Left kidney (tissue), 8 donors: ENCODE results near the gene CMTR2. TPM values are rescaled to one million over a fixed set of nuclear protein-coding genes. Genes with fewer than 3 reads are reported as not detected.
A peak's percentile ranks its signal among the peaks of the same experiment; 100 is the strongest.
"Not testable (repeated sequence)": the region's sequence is repeated elsewhere in the genome, so short reads cannot be mapped to it uniquely, and the experiment has no call there.

Source experiments
- DNase-seq: peaks from one replicate; pipeline ENCODE4 v3.0.0-alpha.2; 2013
- long read RNA-seq, 8 donors: transcript quantifications; one replicate each; lab custom pipeline, GENCODE V29; 2026
- polyA plus RNA-seq: library from polyadenylated mRNA; unstranded; fragments of 120-200 nt; gene quantifications from one replicate; pipeline ENCODE4 v1.2.1, GENCODE V29; 2013; ENCODE audit not compliant: insufficient read length

Gene CMTR2, protein sequence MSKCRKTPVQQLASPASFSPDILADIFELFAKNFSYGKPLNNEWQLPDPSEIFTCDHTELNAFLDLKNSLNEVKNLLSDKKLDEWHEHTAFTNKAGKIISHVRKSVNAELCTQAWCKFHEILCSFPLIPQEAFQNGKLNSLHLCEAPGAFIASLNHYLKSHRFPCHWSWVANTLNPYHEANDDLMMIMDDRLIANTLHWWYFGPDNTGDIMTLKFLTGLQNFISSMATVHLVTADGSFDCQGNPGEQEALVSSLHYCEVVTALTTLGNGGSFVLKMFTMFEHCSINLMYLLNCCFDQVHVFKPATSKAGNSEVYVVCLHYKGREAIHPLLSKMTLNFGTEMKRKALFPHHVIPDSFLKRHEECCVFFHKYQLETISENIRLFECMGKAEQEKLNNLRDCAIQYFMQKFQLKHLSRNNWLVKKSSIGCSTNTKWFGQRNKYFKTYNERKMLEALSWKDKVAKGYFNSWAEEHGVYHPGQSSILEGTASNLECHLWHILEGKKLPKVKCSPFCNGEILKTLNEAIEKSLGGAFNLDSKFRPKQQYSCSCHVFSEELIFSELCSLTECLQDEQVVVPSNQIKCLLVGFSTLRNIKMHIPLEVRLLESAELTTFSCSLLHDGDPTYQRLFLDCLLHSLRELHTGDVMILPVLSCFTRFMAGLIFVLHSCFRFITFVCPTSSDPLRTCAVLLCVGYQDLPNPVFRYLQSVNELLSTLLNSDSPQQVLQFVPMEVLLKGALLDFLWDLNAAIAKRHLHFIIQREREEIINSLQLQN
- 74.4 TPM for polyA plus RNA-seq
- long read RNA-seq, donor 1, full-length matches to known transcripts, result 12 of 12 reads
- long read RNA-seq, donor 1, partial matches to known transcripts, result 0 of 12 reads
- long read RNA-seq, donor 1, other reads (novel, unspliced or antisense), result 0 of 12 reads
- long read RNA-seq, donor 2, full-length matches to known transcripts, result 6 of 6 reads
- long read RNA-seq, donor 2, partial matches to known transcripts, result 0 of 6 reads
- long read RNA-seq, donor 2, other reads (novel, unspliced or antisense), result 0 of 6 reads
- long read RNA-seq, donor 3, full-length matches to known transcripts, result 12 of 12 reads
- long read RNA-seq, donor 3, partial matches to known transcripts, result 0 of 12 reads
- long read RNA-seq, donor 3, other reads (novel, unspliced or antisense), result 0 of 12 reads
- long read RNA-seq, donor 4, full-length matches to known transcripts, result 1 of 1 reads
- long read RNA-seq, donor 4, partial matches to known transcripts, result 0 of 1 reads
- long read RNA-seq, donor 4, other reads (novel, unspliced or antisense), result 0 of 1 reads
- long read RNA-seq, donor 5, full-length matches to known transcripts, result 3 of 3 reads
- long read RNA-seq, donor 5, partial matches to known transcripts, result 0 of 3 reads
- long read RNA-seq, donor 5, other reads (novel, unspliced or antisense), result 0 of 3 reads
- long read RNA-seq, donor 6, full-length matches to known transcripts, result 8 of 8 reads
- long read RNA-seq, donor 6, partial matches to known transcripts, result 0 of 8 reads
- long read RNA-seq, donor 6, other reads (novel, unspliced or antisense), result 0 of 8 reads
- long read RNA-seq, donor 7, full-length matches to known transcripts, result 10 of 10 reads
- long read RNA-seq, donor 7, partial matches to known transcripts, result 0 of 10 reads
- long read RNA-seq, donor 7, other reads (novel, unspliced or antisense), result 0 of 10 reads
- long read RNA-seq, donor 8, full-length matches to known transcripts, result 4 of 4 reads
- long read RNA-seq, donor 8, partial matches to known transcripts, result 0 of 4 reads
- long read RNA-seq, donor 8, other reads (novel, unspliced or antisense), result 0 of 4 reads

DNA sequence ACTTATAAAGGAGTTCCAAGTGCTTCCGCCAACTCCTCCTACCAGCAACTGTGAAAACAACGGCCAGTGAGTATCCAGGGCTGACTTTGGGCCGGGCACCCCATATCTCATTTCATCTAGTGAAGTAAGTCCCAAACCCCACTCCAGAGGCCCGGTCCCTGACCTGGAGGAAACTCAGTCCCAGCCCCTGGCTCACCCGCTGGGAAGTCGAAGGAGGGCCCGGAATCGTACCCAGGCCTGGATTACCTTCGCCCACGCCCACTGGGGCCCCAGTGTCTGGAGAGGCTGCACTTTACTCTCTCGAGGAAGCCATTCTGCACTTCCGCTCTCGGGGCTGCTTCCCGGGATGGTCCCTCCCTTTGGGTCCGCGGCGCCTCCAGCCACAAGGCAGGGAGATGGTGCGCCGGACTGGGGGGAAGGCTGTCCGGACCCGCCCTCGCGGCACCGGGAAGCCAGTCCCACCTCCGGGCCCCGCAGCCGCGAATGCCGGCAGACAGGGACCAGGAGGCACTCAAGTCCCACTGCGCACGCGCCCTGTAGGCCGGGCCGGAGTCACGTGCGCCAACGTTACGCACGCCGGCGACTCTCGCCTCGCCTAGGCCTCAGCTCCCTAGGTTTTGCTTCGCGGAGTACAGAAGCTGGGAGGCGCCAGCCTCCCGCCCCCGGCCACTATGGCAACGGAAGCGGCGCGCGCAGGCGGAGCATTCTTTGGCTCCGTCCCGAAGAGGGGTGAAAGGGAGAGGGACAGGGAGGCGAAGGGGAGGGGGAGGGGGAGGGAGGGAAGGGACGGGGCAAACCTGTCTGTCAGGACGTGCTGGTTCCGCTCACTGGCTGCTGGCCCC is at the start of gene CMTR2:
CMTR2 (minus strand) TSS at position 513 of the 842 bp plus-strand sequence. CDS start 3,482 bp downstream, outside the sequence.
- peak; percentile 96 for DNase-seq

DNA sequence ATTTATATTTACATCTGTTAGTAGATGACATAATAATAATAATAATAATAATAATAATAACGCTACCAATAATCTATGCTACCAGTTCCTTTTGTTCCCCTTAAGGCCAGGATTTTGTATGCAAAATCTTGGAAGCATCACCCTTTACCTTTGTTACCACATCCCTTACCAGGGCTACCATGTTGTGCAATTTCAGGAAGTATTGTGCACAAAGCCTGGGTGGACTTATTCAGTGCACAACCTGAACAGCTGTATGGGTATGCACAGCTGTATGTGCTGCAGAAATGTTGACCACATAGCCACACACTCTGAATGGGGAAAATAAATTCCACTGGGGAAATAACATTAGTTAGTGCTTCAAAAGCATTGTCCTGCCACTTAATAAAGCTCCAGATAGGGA is 49.4 kb upstream of the CMTR2 start:
- no peak for DNase-seq

DNA sequence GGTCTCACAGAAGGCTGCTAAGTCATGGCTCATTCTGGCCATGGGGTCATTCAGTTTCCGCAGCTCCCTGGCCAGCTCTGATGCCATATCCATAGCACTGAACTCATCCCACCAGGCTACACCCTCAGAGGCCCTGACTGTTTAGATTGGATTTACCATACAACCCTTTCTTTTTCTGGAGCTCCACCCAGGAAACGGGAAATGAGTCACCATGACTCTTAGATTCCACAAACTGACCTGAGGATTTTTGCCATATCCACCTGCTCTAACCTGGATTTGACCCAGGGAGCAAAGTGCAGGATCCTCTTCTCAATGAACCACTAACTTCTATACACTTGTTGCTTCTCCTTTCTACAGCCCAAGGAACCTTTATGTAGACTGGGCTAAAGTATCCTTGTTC is 49.0 kb upstream of the CMTR2 start:
- no peak for DNase-seq

DNA sequence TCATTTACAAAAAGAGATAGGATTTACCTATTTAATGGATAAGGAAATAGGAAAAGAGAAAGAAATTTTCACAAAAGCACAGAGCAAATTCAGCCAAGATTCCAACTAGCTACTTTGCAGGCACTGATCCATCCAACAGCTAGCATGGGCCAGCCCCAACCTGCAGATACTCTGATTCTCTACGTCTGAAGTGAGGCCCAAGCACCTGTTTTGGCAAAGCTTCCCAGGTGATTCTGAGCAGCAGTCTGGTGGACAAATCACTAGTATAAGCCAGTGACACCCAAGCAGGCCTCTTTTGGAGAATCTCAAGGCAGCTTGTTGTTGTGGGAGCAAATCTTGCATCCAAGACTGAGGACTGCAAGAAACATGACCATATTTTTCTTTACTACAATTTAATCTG is 48.4 kb upstream of the CMTR2 start:
- DNase-seq, result no peak

DNA sequence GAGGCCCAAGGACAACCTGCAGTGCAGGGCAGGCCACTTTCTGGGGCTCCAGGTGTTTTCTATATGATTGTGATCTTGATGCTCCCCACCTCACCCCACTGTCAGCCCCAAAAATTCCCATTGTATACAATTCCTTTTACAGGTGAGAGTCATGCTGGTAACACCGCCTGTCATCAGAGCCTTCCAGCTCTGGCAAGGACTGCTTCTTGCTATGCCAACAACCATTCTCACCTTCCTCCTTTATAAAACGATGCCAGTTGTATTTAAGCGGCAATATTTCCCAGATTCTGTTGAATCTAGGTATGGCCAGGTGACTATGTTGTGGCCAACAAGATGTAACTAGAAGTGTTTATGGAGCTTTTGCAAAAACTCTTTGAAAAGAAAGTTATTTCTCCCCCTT is 38.9 kb upstream of the CMTR2 start:
- DNase-seq, result no peak

DNA sequence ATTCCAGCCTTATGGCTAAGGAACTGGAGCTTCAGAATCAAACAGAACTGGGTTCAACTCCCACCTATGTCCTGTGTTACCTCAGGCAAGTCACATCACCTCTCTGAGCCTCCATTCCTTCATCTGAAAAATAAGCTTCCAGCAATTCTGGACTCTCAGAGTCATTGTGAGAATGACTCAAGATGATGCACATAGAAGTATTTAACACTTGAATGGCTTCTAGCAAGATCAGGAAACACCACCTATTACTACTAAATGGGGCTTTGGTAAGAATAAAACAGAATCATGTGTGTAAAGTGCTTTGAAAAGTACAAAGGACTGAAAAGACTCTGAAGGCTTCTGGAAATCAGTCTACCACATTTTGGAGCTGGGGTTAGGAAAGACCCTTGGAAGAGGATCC is 38.5 kb upstream of the CMTR2 start:
- DNase-seq, result no peak

DNA sequence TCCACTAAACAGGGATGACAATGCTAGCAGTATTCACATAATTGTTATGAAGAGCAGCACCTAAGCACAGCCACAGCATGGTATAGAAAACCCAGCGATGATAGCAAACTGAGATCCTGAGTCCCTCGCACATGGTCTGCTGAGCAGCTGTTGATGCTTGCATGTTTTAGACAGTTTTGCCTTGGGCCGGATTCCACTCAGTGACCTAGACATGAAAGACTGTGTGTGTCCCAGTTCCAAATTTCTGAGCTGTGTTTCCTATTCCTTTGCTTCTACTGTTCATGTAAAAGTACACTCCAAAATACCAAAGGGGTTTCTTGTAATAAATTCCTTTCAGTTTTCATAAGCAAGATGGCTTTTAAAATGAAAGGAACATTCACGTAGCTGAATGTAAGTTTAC is 30.8 kb upstream of the CMTR2 start:
- no peak for DNase-seq

DNA sequence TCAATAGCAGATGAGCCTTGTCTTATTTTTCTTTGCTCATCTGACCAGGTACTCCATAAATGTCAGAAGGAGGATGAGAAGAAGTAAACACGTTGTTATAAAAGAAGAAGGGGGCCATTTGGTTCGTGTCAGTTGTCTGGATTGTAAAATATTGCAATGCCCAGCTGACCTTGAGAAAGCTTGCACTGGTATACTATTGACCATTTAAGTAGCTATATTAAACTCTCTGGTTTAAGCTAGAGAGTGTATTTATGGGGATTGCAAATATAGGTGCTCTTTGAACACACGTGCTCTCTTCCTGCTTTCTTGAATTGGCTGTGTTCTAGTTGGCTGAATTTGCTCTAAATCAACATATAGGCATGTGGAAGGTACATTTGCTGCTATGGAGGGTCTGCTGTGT is 26.1 kb upstream of the CMTR2 start:
- no peak for DNase-seq

DNA sequence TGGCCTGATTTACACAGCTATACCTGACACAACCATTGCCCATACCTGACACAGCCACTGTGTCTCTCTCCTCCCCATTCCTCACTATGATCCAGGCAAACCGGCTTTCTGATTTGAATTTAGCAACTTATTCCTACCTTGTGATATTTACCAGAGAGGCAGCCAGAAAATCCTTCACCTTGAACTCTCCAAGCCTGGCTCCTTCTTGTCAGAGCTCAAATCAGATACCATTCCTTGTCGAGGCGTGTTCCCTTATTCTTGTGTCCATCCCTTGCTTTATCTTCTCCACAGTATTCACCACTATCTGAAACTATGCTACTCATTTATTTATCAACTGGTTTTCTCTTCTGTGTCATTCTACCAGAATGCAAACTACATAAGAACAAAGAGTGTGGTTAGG is 24.4 kb upstream of the CMTR2 start:
- not testable (repeated sequence) for DNase-seq

DNA sequence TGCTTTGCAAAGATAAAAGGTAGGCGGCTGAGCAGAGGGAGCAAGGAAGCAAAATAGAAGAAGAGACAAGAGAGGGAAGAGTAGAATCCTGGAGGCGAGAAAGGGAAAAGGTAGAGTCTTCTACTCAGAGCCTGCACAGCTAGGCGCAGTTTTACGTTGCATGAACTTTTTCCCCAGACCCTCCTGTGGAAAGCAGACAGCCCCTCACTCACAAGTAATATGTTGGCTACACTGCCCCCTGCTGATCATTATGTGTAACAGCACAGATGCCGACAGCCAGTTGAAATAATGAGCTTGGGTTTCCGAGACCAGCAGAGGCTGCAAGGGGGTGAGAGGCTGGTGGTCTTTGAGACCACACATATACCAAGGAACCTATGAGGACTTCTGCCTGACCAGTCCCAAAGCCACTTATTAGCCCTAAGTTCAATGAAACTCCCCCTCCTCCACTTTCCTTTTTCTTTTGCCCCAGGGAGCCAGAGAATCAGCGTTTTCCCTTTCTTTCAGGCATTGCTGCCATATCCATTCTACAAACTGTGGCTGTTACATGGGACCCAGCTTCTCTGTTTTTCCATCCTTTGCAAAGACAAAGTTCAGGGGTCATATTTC is 22.5 kb upstream of the CMTR2 start:
- peak; percentile 50 for DNase-seq

DNA sequence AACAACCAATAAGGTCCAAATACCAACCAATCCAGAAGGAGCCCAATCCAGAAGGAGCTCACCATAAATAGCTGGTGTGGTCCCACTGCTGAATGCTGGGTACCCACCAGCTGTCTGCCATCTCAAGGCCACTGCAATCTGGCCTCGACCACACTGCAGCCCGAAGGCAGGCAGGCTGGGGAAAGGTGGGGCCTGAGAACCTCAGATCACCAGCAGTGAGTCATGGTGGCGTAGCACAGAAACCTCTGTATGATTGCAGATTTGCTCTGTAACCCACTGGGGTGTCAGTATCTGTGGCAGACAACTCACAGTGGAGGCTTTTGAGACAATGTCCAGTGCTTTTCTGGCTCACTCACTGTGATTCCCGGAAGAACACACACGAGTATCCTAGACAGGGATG is 14.7 kb upstream of the CMTR2 start:
- no peak for DNase-seq

DNA sequence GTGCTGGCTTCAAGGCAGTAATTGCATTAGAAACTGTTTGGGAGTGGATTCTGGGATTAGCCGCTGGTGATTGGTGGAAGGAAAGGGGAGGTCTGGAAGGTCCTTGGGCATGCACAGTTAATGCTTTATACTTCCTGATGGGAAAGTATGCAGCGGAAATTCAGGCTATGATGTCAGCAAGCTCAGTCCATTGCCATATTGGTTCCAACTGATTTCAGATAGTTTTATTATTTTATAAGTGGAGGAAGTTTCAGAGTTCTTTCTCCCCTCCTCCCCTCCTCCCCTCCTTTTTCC is 8.1 kb upstream of the CMTR2 start:
- DNase-seq, result no peak

DNA sequence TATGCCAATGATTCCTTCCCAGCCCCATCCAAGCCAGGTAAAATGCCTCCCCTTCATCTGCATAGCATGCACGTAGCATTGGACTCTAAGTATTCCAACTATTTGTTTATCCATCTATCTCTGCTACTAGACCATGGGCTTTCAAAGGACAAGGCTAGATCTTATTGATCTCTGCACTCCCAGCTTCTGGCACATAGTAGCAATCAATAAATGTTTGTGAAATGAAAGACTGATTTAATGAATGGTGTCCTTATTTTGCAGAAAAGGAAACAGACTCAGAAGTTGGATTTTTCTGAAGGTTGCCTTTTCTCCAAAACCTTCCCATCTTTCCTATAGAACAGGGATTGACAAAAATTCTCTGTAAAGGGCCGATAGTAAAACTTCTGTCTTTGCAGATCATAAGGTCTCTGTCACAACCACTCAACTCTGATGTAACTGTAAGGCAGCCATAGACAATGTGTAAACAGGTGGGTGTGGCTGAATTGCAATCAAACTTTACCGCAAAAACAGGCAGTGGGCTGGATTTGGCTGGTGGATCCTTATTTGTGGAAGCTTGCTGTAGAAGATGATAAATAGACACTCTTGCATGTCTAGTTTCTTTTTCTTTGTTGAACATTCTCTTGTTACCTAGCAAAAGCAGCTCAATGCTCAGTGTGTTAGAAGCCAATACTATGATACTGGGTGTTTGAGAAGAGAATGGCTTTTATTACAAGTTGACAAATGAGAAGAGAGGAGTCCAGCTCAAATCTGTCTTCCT is 7.6 kb upstream of the CMTR2 start:
- DNase-seq, result no peak

DNA sequence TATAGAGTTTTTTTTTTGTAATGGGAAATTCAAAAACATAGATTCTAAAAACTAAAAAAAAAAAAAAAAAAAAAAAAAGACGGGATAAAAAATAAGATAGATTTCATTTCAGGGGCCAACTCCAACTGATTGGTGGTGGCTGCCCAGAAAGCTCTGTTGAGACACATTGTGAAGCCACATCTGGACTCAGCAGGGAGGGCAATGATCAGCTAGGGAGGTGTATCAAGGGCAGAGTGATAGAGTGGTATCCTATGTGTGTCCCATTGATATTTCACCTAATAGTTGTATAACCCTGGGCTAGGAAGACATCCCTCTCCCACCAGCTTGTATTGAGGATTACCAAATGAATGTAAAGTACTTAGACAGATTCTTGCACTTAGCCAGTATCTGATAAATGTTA is 6.7 kb upstream of the CMTR2 start:
- no peak for DNase-seq

DNA sequence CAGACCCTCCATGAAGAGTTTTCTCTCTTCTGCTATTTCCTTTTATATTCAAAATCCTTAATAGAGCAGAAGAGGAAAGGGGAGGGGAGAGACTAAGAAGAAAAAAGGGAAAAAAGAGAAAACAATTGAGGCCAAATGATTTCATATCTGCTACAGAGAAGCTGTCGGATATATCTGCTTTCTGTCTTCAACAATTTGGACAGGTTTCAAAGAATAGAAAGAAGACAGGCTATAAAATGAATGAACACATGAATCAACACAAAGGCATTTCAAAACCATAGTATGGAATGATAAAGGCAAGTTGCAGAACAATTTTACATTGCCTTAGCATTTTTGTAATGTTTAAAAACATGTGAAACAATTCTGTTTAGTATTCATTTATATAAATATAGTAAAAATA is 4.7 kb upstream of the CMTR2 start:
- DNase-seq, result no peak

DNA sequence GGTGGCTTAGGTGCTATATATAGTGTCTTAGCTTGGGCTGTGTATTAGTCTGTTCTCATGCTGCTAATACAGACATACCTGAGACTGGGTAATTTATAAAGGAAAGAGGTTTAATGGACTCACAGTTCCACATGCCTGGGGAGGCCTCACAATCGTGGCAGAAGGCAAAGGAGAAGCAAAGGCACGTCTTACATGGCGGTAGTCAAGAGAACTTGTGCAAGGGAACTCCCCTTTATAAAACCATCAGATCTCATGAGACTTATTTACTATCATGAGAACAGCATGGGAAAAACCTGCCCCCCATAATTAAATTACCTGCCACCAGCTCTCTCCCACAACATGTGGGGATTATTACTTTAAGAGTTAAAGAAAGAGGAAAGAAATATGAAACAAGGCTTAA is 2.9 kb upstream of the CMTR2 start:
- not testable (repeated sequence) for DNase-seq

DNA sequence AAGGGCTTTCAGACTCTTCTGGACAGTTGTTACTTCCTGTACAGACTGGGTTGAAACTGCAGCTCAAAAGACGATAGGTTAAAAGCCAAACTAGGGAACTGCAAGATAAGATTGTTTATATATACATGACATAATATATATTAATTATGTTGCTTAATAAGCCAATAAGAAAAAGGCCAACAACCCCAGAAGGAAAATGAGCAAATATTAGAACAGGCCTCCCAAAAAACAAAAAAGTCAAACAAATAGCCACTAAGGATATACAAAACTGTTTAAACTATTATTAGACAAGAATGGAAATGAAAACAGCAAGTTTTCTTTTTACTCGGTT is 495 bp upstream of the CMTR2 start:
- peak; percentile 17 for DNase-seq

DNA sequence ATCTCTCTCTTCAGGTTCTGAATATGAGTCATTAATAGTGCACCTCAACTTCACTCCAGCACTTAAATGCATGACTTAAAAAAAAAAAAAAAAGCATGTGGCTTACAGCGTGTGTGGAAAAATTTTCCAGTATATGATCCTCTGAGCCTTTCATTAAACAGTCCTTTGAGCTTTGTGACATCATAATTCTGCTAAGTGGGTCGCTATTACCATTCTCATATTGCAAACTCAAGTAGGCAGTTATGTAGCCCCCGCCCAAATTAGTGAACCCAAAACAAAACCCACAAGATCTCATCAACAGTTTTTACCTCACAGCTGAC is 672 bp downstream of the CMTR2 start:
- no peak for DNase-seq

DNA sequence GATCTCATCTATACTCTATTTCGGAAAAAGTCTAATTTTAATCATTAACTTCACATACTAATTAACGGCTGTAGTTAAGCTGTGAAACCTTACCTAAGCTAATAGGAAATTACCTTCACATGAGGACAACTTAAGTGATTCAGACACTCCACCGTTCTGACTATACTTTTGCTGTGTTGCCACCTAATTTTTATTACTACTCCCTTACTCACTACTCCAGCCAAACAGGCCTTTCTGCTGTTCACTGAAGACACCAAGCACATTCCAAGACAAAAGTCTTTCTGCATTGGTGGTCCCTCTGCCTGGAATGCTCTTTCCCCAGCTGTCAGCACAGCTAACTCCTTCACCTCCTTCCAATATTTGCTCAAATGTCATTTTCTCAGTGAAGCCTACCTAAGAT is 1.3 kb downstream of the CMTR2 start:
- no peak for DNase-seq

DNA sequence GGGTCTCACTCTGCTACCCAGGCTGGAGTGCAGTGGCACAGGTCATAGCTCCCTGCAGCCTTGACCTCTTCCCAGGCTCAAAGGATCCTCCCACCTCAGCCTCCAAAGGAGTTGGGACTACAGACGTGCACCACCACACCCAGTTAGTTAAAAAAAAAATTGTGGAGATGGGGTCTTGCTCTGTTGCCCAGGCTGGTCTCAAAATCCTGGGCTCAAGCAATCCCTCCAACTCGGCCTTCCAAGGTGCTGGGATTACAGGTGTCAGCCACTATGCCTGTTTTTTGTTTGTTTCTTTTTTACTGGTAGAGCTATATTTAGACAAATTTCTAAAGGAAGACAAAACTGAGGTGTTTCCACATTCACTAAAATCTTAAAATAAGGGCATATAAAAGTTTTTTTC is 1.7 kb downstream of the CMTR2 start:
- DNase-seq, result no peak
